GM23338 (cell line): ENCODE results near the gene RNLS.

Experiments
- CREB1 ChIP-seq: fragments of 250-450 bp; sonication (Bioruptor Pico); IDR thresholded peaks from 2 replicates; pipeline ENCODE4 v1.5.0; 2020; ENCODE audit warnings: low read depth, mild to moderate bottlenecking, moderate library complexity
- CTCF ChIP-seq, 2 experiments: fragments of 200-600 bp in 1 of 2; sonication (generic) in 1 of 2; conservative IDR thresholded peaks; 2 replicates each; pipeline versions ENCODE4 v1.5.1 to v1.6.1; 2016 to 2017; ENCODE audit warnings: antibody characterized with exemption in 2 of 2, low read depth in 2 of 2, mild to moderate bottlenecking in 2 of 2, moderate library complexity in 1 of 2
- ETS1 ChIP-seq: IDR thresholded peaks from 2 replicates; pipeline ENCODE4 v1.6.1; 2016; ENCODE audit warnings: antibody characterized with exemption
- EZH2 ChIP-seq: fragments of 200-600 bp; sonication (generic); IDR thresholded peaks from one replicate; pipeline ENCODE4 v1.8.0; 2017; ENCODE audit warnings: antibody characterized with exemption, mild to moderate bottlenecking, low read depth; ENCODE audit not compliant: unreplicated experiment
- EZH2phosphoT487 ChIP-seq: fragments of 200-600 bp; sonication (generic); IDR thresholded peaks from one replicate; pipeline ENCODE4 v1.8.1; 2018; ENCODE audit warnings: antibody characterized with exemption; ENCODE audit not compliant: unreplicated experiment
- NANOG ChIP-seq: IDR thresholded peaks from 2 replicates; pipeline ENCODE4 v1.6.1; 2016; ENCODE audit warnings: antibody characterized with exemption, borderline replicate concordance
- POLR2AphosphoS5 ChIP-seq: IDR thresholded peaks from 2 replicates; pipeline ENCODE4 v1.6.1; 2016; ENCODE audit warnings: antibody characterized with exemption, low read depth
- REST ChIP-seq: IDR thresholded peaks from one replicate; pipeline ENCODE4 v1.6.1; 2018; ENCODE audit warnings: antibody characterized with exemption; ENCODE audit not compliant: unreplicated experiment
- ZNF114 ChIP-seq: fragments of 250-450 bp; sonication (Bioruptor Pico); IDR thresholded peaks from 2 replicates; pipeline ENCODE4 v1.5.0; 2020; ENCODE audit warnings: mild to moderate bottlenecking, moderate library complexity
- ZNF331 ChIP-seq: fragments of 250-450 bp; sonication (Bioruptor Pico); IDR thresholded peaks from 2 replicates; pipeline ENCODE4 v1.5.0; 2020; ENCODE audit warnings: low read depth, mild to moderate bottlenecking, moderate library complexity

- TF ChIP-seq CTCF (conservative IDR thresholded peaks at IDR 0.05; ENCODE audit: low read depth in 2 of 2) = no peak
- no peak for TF ChIP-seq EZH2
- no peak for TF ChIP-seq EZH2phosphoT487
- TF ChIP-seq POLR2AphosphoS5 = no peak
- TF ChIP-seq CREB1 (CRISPR knock-in tag) = no peak
- TF ChIP-seq ETS1 = no peak
- no peak for TF ChIP-seq ZNF114 (CRISPR knock-in tag)
- TF ChIP-seq ZNF331 (CRISPR knock-in tag) = no peak
- TF ChIP-seq REST = no peak
- TF ChIP-seq NANOG = no peak
Measured at GRCh38 chr10:88315755-88316154, 267.4 kb downstream of the RNLS start.
